Ovary (tissue), 9 donors: ENCODE results near the gene PTOV1. TPM values are rescaled to one million over a fixed set of nuclear protein-coding genes. Genes with fewer than 3 reads are reported as not detected.

Source experiments
- DNase-seq, 5 donors: peaks; one replicate each; pipeline ENCODE4 v3.0.0-alpha.2; 2019 to 2020
- H3K27ac ChIP-seq, 2 donors: fragments of 200-600 bp; one replicate each; pipeline versions ENCODE4 v1.5.1 to v1.8.0; 2019 to 2022
- H3K27me3 ChIP-seq: fragments of 200-600 bp; one replicate; pipeline ENCODE4 v1.8.0; 2022
- H3K36me3 ChIP-seq: fragments of 200-600 bp; sonication (generic); one replicate; pipeline ENCODE4 v1.5.1; 2019
- H3K4me1 ChIP-seq: one replicate; pipeline ENCODE4 v1.8.1; 2013; ENCODE audit warnings: mild to moderate bottlenecking, moderate library complexity; ENCODE audit not compliant: insufficient read depth
- H3K4me3 ChIP-seq: fragments of 200-600 bp; sonication (generic); one replicate; pipeline ENCODE4 v1.5.1; 2017
- H3K9me3 ChIP-seq, 2 donors: fragments of 200-600 bp in 1 of 2; sonication (generic) in 1 of 2; one replicate each; pipeline versions ENCODE4 v1.5.1 to v1.8.1; 2013 to 2019; ENCODE audit warnings: mild to moderate bottlenecking in 1 of 2, moderate library complexity in 1 of 2
- CTCF ChIP-seq, 3 donors: fragments of 450-650 bp in 2 of 3; fragments of 200-600 bp in 1 of 3; IDR thresholded peaks; one replicate each; pipeline versions ENCODE4 v1.5.1 to v1.8.0; 2016 to 2022; ENCODE audit warnings: antibody characterized with exemption in 3 of 3, mild to moderate bottlenecking in 1 of 3
- EP300 ChIP-seq: sonication (generic); formaldehyde crosslinking; IDR thresholded peaks from one replicate; pipeline ENCODE4 v1.6.1; 2017; ENCODE audit warnings: antibody characterized with exemption
- POLR2A ChIP-seq: fragments of 450-650 bp; IDR thresholded peaks from one replicate; pipeline ENCODE4 v1.6.1; 2017; ENCODE audit warnings: antibody characterized with exemption, mild to moderate bottlenecking, moderate library complexity
- WGBS, 3 donors: extraction: QIAGEN DNeasy Blood & Tissue Kit in 1 of 3; methylation state at CpG; one replicate each; pipeline versions ENCODE4 v1.1.5 to v1.1.7; 2013 to 2017; 5-methylcytosine and 5-hydroxymethylcytosine counted together
- intact Hi-C, 4 donors: fragments of 100-400 bp; cut with DNase I; formaldehyde crosslinking; loops; one replicate each; pipeline versions ENCODE4 v1.11.0 to v1.15.1; 2022 to 2023
- polyA plus RNA-seq, 2 donors: library from polyadenylated mRNA; stranded (reverse); fragments of 200-250 nt in 1 of 2; fragments of 350-450 nt in 1 of 2; fragmentation: Illumina TruSeq in 1 of 2; extraction: RNeasy Lipid Tissue Mini Kit (QIAGEN cat#74804) in 1 of 2; gene quantifications; one replicate each; pipeline ENCODE4 v1.2.3, GENCODE V29; 2013 to 2014
- total RNA-seq, 7 donors: library from RNA; depleted of rRNA in 2 of 7; stranded (reverse); fragments of >200 nt in 2 of 7; fragmentation: NEBNext Ultra II Directional in 3 of 7; extraction: Animal tissue kit (Norgen Biotek cat#: 25700) in 3 of 7; gene quantifications; one replicate each; pipeline versions ENCODE4 v1.1.0 to v1.2.4, GENCODE V29; 2016 to 2023
- donor health status: DM: no; HTN: no; CAD: no; lungs with moderate emphysema.
- donor health status: DM: no; HTN: no; CAD: no.
- donor health status: Bipolar disorder and iron deficiency.
- donor health status: DM: yes; HTN: yes; CAD: no.
- donor health status: DM: no; HTN: no; CAD: no.
- donor health status: DM: yes; HTN: yes; CAD: no.

The PTOV1 gene
- total and polyA plus RNA-seq, 9 donors, result 22.2 to 256 (median 186) TPM

GRCh38 chr19:49877020-49877878 lies 26.3 kb downstream of the PTOV1 start, which contains the start of the genes AKT1S1 and TBC1D17:
TSS of gene AKT1S1 (minus strand) at chr19:49877355. CDS start at chr19:49873295, 4,060 bp downstream.
TSS of gene TBC1D17 (plus strand) at chr19:49877702. CDS start at chr19:49877724, 22 bp downstream.
- Histone ChIP-seq H3K36me3 (no peaks in the 10 kb centered on the region), H3K27me3 (no peaks in the 10 kb centered on the region), H3K4me1 (no peaks in the 10 kb centered on the region), H3K27ac (peak within 1 kb of the TSS; percentile 97 to 99), H3K4me3 (peak within 1 kb of the TSS; percentile 85), H3K9me3 (no peaks in the 10 kb centered on the region)
- TF ChIP-seq POLR2A (peak; percentile 96), CTCF (IDR thresholded peaks at IDR 0.05) (no peak)
- intact Hi-C loops, result no loop called here
- WGBS, 3 donors, result 0 to 1% (median 0%) methylated on average over 60 to 61 of the region's 61 CpGs
- DNase-seq, result peak; percentile 99 to 100 (median 99)

- H3K9me3 ChIP-seq, result no peaks in the 10 kb centered on the region
- peak; percentile 98 to 99 (median 99) for DNase-seq
- peak overlapping the region; percentile 97 to 99 for H3K27ac ChIP-seq
- H3K36me3 ChIP-seq, result no peaks in the 10 kb centered on the region
- TF ChIP-seq POLR2A, result no peak
- no peak for TF ChIP-seq CTCF (IDR thresholded peaks at IDR 0.05)
- no peak for TF ChIP-seq EP300
- H3K4me3 ChIP-seq, result peak overlapping the region; percentile 84
- intact Hi-C loops, result loop anchor here in 1 of 4 donors (2.0 kb wide), 1 partner anchor 51 kb away; the partner anchor contains the start of genes ATF5 and NUP62
- 4 to 7% (median 6%) methylated on average over 40 to 41 of the region's 41 CpGs for WGBS, 3 donors
- no peaks in the 10 kb centered on the region for H3K4me1 ChIP-seq
- H3K27me3 ChIP-seq, result no peaks in the 10 kb centered on the region
Observed at GRCh38 chr19:49877879-49878743, 27.2 kb downstream of the PTOV1 start.

DNA sequence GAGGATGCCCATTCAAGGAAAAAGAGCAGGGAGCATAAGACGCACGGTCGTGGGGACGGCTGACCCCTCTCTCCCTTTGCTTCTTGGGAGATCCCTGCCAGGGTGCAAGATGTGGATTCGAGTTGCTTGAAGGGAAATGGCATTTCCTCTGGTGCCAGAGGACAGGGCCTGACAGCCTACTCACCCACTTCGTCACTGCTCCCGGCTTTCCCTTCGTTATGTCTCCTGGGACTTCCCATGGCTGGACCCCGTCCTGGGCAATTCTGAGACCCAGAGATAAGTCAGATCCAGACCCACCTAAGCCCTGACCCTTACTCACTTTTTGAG lies 27.7 kb downstream of the PTOV1 start:
- WGBS, 3 donors, result 76 to 79% (median 77%) methylated on average over 9 of the region's 9 CpGs
- Histone ChIP-seq H3K9me3 (no peaks in the 10 kb centered on the region), H3K36me3 (no peaks in the 10 kb centered on the region), H3K27me3 (no peaks in the 10 kb centered on the region), H3K4me1 (no peaks in the 10 kb centered on the region), H3K27ac (peak overlapping the region in 1 of 2 donors; percentile 99), H3K4me3 (peak overlapping the region; percentile 84)
- no peak for TF ChIP-seq EP300
- TF ChIP-seq POLR2A, result no peak
- TF ChIP-seq CTCF (IDR thresholded peaks at IDR 0.05), result no peak
- peak in 4 of 5 donors; percentile 43 to 53 (median 46) for DNase-seq
- intact Hi-C loops, result loop anchor here in 1 of 4 donors (2.0 kb wide), 1 partner anchor 50 kb away; the partner anchor contains the start of genes ATF5 and NUP62
